Measurements from ENCODE around the gene EED. TPM values are rescaled to one million over a fixed set of nuclear protein-coding genes. Genes with fewer than 3 reads are reported as not detected.

The EED gene
- total RNA-seq, 1 experiment from 2014 or later = 59.6 TPM

- Histone ChIP-seq H3K36me3 (peaks cover 38% of the 10 kb centered on the region), H3K27ac (no peak overlapping the region), H3K9me3 (replicated peaks) (0 out of 2 replicates have a peak, but pooled peaks cover 3% of the 10 kb centered on the region), H3K27me3 (no peaks in the 10 kb centered on the region), H3K4me3 (no peak overlapping the region), H3K4me1 (no peaks in the 10 kb centered on the region)
- DNase-seq = no peak
Observed at GRCh38 chr11:86314636-86315035, 70.1 kb downstream of the EED start.

Other genes starting within 250 kb of the EED start
- gene PICALM, start 175.7 kb upstream of the EED start, total RNA-seq (2014; rRNA removed; shearing (Covaris generic)) = 221 and 242 TPM in 2 replicates
- 78.6 and 85.1 TPM in 2 replicates for gene HIKESHI, start 57.5 kb downstream of the EED start, total RNA-seq (2014; rRNA removed; shearing (Covaris generic))
- gene CCDC81, start 130.1 kb downstream of the EED start, total RNA-seq (2014; rRNA removed; shearing (Covaris generic)) = 0.81 and 1.2 TPM in 2 replicates

Measured in SJCRH30 (cell line).